Fibroblast of gingiva (primary cell): ENCODE results near the gene PTPDC1.
A peak's percentile ranks its signal among the peaks of the same experiment; 100 is the strongest.

Experiments
- DNase-seq: peaks from one replicate; pipeline ENCODE4 v3.0.0-alpha.2; 2011; ENCODE audit warnings: low read depth

The PTPDC1 gene, protein sequence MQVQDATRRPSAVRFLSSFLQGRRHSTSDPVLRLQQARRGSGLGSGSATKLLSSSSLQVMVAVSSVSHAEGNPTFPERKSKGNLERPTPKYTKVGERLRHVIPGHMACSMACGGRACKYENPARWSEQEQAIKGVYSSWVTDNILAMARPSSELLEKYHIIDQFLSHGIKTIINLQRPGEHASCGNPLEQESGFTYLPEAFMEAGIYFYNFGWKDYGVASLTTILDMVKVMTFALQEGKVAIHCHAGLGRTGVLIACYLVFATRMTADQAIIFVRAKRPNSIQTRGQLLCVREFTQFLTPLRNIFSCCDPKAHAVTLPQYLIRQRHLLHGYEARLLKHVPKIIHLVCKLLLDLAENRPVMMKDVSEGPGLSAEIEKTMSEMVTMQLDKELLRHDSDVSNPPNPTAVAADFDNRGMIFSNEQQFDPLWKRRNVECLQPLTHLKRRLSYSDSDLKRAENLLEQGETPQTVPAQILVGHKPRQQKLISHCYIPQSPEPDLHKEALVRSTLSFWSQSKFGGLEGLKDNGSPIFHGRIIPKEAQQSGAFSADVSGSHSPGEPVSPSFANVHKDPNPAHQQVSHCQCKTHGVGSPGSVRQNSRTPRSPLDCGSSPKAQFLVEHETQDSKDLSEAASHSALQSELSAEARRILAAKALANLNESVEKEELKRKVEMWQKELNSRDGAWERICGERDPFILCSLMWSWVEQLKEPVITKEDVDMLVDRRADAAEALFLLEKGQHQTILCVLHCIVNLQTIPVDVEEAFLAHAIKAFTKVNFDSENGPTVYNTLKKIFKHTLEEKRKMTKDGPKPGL

DNA sequence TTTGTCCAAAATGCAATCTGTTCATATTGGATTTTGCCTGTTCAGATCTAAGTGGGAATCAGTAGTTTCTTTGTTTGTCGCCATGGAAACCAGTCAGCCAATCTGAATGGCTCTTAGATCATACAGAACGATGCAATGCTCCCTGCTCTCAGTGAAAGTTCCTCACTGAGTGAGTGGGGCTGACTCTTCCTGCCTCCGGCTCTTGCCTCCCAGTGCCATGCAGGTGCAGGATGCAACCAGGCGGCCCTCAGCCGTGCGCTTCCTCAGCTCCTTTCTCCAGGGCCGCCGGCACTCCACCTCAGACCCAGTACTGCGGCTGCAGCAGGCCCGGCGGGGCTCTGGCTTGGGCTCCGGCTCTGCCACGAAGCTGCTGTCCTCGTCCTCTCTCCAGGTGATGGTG is at the start of gene PTPDC1:
TSS of gene PTPDC1 (plus strand) at position 151 of the 400 bp plus-strand sequence. CDS start at position 218, 67 bp downstream.
- peak; percentile 66 for DNase-seq

- no peak for DNase-seq
Observed at GRCh38 chr9:94034511-94034910, 49.8 kb upstream of the PTPDC1 start.

GRCh38 chr9:94039786-94040185 is 44.5 kb upstream of the PTPDC1 start:
- DNase-seq: no peak

GRCh38 chr9:94042516-94043360 is 41.5 kb upstream of the PTPDC1 start:
- no peak for DNase-seq

DNA sequence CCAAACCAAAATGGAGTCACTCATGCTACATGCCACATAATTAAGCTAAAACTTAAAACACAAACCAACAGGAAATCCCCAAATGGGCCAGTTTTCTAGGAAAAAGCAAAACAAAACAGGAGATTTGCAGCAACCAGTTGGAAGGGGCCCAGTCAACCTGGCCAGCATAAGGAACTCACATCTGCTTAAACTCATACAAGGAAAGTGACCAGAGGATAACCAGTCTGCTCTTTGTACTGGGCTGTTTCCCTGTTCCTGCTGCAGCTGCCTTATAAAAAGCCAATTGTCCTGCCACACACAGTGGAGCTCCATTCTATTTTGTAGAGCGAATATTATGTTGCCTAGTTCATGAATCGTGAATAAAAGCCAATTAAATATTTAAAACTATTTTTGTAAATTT is 29.5 kb upstream of the PTPDC1 start:
- DNase-seq: no peak

DNA sequence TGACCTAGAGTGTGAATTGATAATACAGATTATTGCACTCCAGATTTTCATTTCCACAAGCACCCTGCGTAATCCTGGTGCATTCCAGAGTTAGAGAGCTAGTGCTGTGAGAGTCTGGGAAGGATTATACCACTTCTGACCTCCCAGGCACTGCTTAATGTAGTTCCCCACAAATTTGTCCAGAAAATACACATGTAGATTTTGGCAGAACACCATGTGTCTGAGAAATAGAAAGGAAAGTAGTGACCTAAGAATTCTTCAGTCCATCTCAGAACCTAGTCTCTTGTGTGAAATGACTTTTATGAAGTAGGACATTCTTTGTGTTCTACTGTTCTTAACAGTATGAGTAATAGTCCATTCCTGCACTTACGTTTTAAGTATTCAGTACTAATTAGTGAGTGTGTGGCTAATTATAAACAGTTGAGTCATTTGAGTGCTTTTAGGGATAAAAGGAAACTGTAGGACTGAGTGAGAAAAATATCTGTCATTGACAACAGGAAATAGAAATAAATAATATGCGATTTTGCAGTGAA is 27.8 kb upstream of the PTPDC1 start:
- peak; percentile 87 for DNase-seq

- no peak for DNase-seq
Observed at GRCh38 chr9:94057918-94058317, 26.3 kb upstream of the PTPDC1 start.

GRCh38 chr9:94061864-94062263 is 22.4 kb upstream of the PTPDC1 start:
- no peak for DNase-seq

GRCh38 chr9:94065535-94065961 is 18.7 kb upstream of the PTPDC1 start:
- DNase-seq: peak; percentile 76

DNA sequence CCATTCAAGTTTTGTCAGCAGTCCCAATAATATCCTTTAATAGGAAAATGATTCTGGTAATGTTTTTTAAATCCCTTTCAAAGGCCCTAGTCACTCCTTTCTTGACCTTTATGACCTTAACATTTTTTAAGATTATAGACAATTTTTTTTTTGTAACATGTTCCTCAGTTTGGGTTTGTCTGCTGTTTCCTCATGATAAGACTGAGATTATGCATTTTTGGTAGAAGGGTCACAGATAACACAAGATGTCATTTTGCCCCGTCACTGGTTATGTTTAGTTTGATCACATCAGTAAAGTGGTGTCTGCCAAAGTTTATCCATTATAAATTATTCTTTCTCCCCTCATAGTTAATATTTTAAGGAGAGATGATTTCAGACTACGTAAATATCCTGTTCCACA is 16.0 kb upstream of the PTPDC1 start:
- no peak for DNase-seq

GRCh38 chr9:94076557-94076956 is 7.7 kb upstream of the PTPDC1 start:
- DNase-seq: no peak

- no peak for DNase-seq
Observed at GRCh38 chr9:94078086-94078485, 6.2 kb upstream of the PTPDC1 start.

DNA sequence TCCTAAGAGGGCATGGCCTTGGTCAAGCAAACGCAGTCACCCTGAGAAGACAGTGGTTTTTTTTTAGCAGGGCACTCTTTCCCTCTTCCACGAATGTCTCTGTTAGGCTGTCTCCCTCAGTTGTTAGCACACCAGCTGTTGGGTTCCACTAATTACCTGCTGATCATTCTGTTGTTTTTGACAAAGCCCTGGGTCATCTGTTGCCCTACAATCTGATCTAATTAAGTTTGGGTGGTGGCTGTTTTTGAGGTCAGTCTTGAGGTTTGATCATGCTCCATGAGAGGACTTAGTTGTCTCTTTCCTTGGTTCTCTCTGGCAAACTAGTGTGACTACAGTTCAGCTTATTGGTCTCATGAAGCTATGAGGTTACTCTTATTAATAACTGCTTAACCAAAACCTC is 5.0 kb upstream of the PTPDC1 start:
- DNase-seq: no peak

DNA sequence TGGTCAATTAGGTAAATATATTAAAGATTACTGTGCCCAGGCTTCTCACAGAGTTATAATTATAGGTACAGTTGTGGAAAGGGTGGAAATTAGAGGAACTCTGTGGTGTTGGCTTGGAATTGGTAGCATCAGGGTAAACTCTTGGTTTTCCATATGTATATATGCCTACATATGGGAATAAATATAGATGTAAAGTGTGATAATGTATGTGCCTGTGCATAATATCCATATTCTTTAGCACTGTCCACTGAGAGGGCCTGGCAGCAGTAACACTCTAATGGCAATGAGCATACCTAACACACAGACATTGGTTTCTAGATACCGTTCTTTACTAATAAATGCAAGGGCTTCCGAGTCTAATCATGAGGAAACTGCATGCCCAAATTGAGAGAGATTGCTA is 4.0 kb upstream of the PTPDC1 start:
- no peak for DNase-seq

- DNase-seq: no peak
Observed at GRCh38 chr9:94081435-94081834, 2.8 kb upstream of the PTPDC1 start.

- no peak for DNase-seq
Observed at GRCh38 chr9:94081864-94082463, 2.3 kb upstream of the PTPDC1 start.

GRCh38 chr9:94082553-94082952 is 1.7 kb upstream of the PTPDC1 start:
- DNase-seq: no peak

DNA sequence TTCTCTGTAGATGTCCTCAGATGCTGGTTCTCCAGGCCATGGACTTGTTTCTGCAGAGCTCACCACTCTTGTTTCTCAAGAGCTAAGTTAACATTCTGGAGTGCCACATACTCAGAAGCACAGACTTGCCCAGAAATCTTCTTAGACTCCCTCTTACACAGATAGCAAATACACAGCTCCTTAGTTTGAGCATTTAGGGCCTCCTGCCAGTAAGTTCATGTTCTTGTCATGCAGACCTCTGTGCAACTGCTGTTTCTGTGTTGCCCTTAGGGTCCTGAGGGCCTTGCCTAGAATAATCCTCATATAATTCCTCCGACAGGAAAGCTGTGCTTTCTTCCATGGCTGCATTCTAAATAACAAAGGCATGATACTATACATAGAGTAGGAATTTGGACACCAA is 1.3 kb upstream of the PTPDC1 start:
- no peak for DNase-seq

GRCh38 chr9:94083384-94083783 is 880 bp upstream of the PTPDC1 start:
- DNase-seq: no peak

GRCh38 chr9:94085062-94085639 is 887 bp downstream of the PTPDC1 start:
- DNase-seq: no peak
